PC-3 (cell line): ENCODE results near the gene GALNT18.

Source experiments
- EZH2phosphoT487 ChIP-seq: fragments of 300-600 bp; sonication (generic); IDR thresholded peaks from 2 replicates; pipeline ENCODE4 v1.6.1; 2018; ENCODE audit warnings: mild to moderate bottlenecking, antibody characterized with exemption, low read length, borderline replicate concordance
- TF ChIP-seq, protein P1 (sequence below): fragments of 300-600 bp; sonication (generic); conservative IDR thresholded peaks from 2 replicates; pipeline ENCODE4 v1.5.1; 2017; ENCODE audit warnings: antibody characterized with exemption, low read depth, mild to moderate bottlenecking, low read length

- TF ChIP-seq, protein P1, sequence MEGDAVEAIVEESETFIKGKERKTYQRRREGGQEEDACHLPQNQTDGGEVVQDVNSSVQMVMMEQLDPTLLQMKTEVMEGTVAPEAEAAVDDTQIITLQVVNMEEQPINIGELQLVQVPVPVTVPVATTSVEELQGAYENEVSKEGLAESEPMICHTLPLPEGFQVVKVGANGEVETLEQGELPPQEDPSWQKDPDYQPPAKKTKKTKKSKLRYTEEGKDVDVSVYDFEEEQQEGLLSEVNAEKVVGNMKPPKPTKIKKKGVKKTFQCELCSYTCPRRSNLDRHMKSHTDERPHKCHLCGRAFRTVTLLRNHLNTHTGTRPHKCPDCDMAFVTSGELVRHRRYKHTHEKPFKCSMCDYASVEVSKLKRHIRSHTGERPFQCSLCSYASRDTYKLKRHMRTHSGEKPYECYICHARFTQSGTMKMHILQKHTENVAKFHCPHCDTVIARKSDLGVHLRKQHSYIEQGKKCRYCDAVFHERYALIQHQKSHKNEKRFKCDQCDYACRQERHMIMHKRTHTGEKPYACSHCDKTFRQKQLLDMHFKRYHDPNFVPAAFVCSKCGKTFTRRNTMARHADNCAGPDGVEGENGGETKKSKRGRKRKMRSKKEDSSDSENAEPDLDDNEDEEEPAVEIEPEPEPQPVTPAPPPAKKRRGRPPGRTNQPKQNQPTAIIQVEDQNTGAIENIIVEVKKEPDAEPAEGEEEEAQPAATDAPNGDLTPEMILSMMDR, result no peak
- TF ChIP-seq EZH2phosphoT487, result no peak
Measured at GRCh38 chr11:11586465-11586864, 35.3 kb downstream of the GALNT18 start.
